ENCODE data around the gene SEPTIN10. TPM values are rescaled to one million over a fixed set of nuclear protein-coding genes. Genes with fewer than 3 reads are reported as not detected.
A peak's percentile ranks its signal among the peaks of the same experiment; 100 is the strongest.
"Not testable (repeated sequence)": the region's sequence is repeated elsewhere in the genome, so short reads cannot be mapped to it uniquely, and the experiment has no call there.

The SEPTIN10 gene
- total RNA-seq, 1 donor from 2014 or later: 86.1 TPM

GRCh38 chr2:109586687-109587086 is 27.1 kb downstream of the SEPTIN10 start:
- Mint-ChIP-seq H3K36me3 (ENCODE audit: low read depth) (peaks cover 19% of the 10 kb centered on the region), H3K4me3 (ENCODE audit: unreplicated experiment) (no peak overlapping the region), H3K9me3 (ENCODE audit: low read depth) (no peaks in the 10 kb centered on the region), H3K4me1 (ENCODE audit: low read depth) (peaks cover 21% of the 10 kb centered on the region), H3K27ac (ENCODE audit: unreplicated experiment) (no peak overlapping the region), H3K27me3 (ENCODE audit: low read depth) (no peaks in the 10 kb centered on the region)
- DNase-seq (ENCODE audit: low spot score): no peak
- TF ChIP-seq CTCF (IDR thresholded peaks at IDR 0.05): no peak

- Mint-ChIP-seq H3K27ac (ENCODE audit: unreplicated experiment) (no peak overlapping the region), H3K27me3 (ENCODE audit: low read depth) (no peaks in the 10 kb centered on the region), H3K4me1 (ENCODE audit: low read depth) (peaks cover 15% of the 10 kb centered on the region), H3K4me3 (ENCODE audit: unreplicated experiment) (no peak overlapping the region), H3K36me3 (ENCODE audit: low read depth) (peaks cover 16% of the 10 kb centered on the region), H3K9me3 (ENCODE audit: low read depth) (no peaks in the 10 kb centered on the region)
- no peak for DNase-seq (ENCODE audit: low spot score)
- peak; percentile 36 for TF ChIP-seq CTCF (IDR thresholded peaks at IDR 0.05)
Measured at GRCh38 chr2:109582928-109583895, 30.6 kb downstream of the SEPTIN10 start.

- not testable (repeated sequence) for H3K27me3 Mint-ChIP-seq (ENCODE audit: low read depth); H3K36me3 Mint-ChIP-seq (ENCODE audit: low read depth); H3K27ac Mint-ChIP-seq (ENCODE audit: unreplicated experiment); H3K4me3 Mint-ChIP-seq (ENCODE audit: unreplicated experiment); H3K9me3 Mint-ChIP-seq (ENCODE audit: low read depth); DNase-seq (ENCODE audit: low spot score)
- peaks cover 12% of the 10 kb centered on the region for H3K4me1 Mint-ChIP-seq (ENCODE audit: low read depth)
Measured at GRCh38 chr2:109577630-109578029, 36.1 kb downstream of the SEPTIN10 start.

GRCh38 chr2:109575373-109575772 is 38.4 kb downstream of the SEPTIN10 start:
- Mint-ChIP-seq H3K36me3 (ENCODE audit: low read depth) (peaks cover 10% of the 10 kb centered on the region), H3K27ac (ENCODE audit: unreplicated experiment) (no peak overlapping the region), H3K4me1 (ENCODE audit: low read depth) (peaks cover 5% of the 10 kb centered on the region), H3K4me3 (ENCODE audit: unreplicated experiment) (no peak overlapping the region), H3K9me3 (ENCODE audit: low read depth) (no peaks in the 10 kb centered on the region), H3K27me3 (ENCODE audit: low read depth) (no peaks in the 10 kb centered on the region)
- DNase-seq (ENCODE audit: low spot score): no peak
- TF ChIP-seq CTCF (IDR thresholded peaks at IDR 0.05): no peak

GRCh38 chr2:109563980-109564550 is 49.7 kb downstream of the SEPTIN10 start:
- H3K27me3 Mint-ChIP-seq (ENCODE audit: low read depth): no peaks in the 10 kb centered on the region
- peaks cover 23% of the 10 kb centered on the region for H3K4me1 Mint-ChIP-seq (ENCODE audit: low read depth)
- no peak for TF ChIP-seq CTCF (IDR thresholded peaks at IDR 0.05)
- H3K27ac Mint-ChIP-seq (ENCODE audit: unreplicated experiment): no peak overlapping the region
- peaks cover 35% of the 10 kb centered on the region for H3K36me3 Mint-ChIP-seq (ENCODE audit: low read depth)
- H3K9me3 Mint-ChIP-seq (ENCODE audit: low read depth): no peaks in the 10 kb centered on the region
- H3K4me3 Mint-ChIP-seq (ENCODE audit: unreplicated experiment): no peak overlapping the region
- DNase-seq (ENCODE audit: low spot score): no peak
